Suprapubic skin (tissue), 4 donors: Measurements from ENCODE around the gene CHD9.
"Not testable (repeated sequence)": the region's sequence is repeated elsewhere in the genome, so short reads cannot be mapped to it uniquely, and the experiment has no call there.

Experiments used
- CTCF ChIP-seq, 2 donors: fragments of 200-600 bp in 1 of 2; fragments of 450-650 bp in 1 of 2; sonication (generic) in 1 of 2; IDR thresholded peaks; one replicate each; pipeline ENCODE4 v1.5.1; 2016 to 2019; ENCODE audit warnings: antibody characterized with exemption in 2 of 2, mild to moderate bottlenecking in 1 of 2, moderate library complexity in 1 of 2
- EP300 ChIP-seq: sonication (generic); formaldehyde crosslinking; IDR thresholded peaks from one replicate; pipeline ENCODE4 v1.6.1; 2017; ENCODE audit warnings: antibody characterized with exemption
- POLR2A ChIP-seq, 2 donors: fragments of 450-650 bp; IDR thresholded peaks; one replicate each; pipeline ENCODE4 v1.6.1; 2017; ENCODE audit warnings: antibody characterized with exemption in 2 of 2, mild to moderate bottlenecking in 2 of 2, moderate library complexity in 2 of 2
- POLR2AphosphoS5 ChIP-seq, 3 donors: sonication (generic); formaldehyde crosslinking; IDR thresholded peaks; one replicate each; pipeline ENCODE4 v1.6.1; 2017; ENCODE audit warnings: antibody characterized with exemption in 3 of 3

- not testable (repeated sequence) for TF ChIP-seq CTCF (IDR thresholded peaks at IDR 0.05); POLR2A (IDR thresholded peaks at IDR 0.05); POLR2AphosphoS5 (IDR thresholded peaks at IDR 0.05); EP300
These were observed 7.3 kb upstream of the CHD9 start for GRCh38 chr16:53047515-53047914.
